GM19193 (cell line): ENCODE data around the gene BUB1B.

ENCODE experiments used
- POLR2A ChIP-seq: IDR thresholded peaks from 4 replicates; pipeline ENCODE4 v1.6.1; 2011; ENCODE audit not compliant: insufficient read depth, insufficient read length; ENCODE audit errors: extremely low read depth

The BUB1B gene

GRCh38 chr15:40137303-40138200 lies 23.3 kb upstream of the BUB1B start:
- no peak for TF ChIP-seq POLR2A

DNA sequence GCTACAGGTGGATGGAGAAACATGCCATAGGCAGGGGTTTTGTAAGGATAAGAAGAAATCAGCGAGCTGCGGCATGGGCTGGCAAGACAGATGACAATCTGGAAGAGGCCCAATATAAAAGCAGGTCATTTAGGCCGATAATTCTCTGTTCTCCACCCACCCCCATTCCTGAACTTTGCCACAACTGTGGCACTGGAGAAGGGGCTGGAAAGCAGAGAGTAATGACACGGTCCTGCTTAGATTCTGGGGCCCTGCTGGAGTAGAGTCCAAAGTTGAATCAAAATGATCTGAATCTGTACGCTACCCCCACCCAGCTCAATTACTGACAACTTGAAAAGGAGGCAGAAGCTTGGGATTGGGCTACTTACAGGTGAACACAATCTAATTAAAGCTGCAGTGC lies 18.4 kb upstream of the BUB1B start:
- no peak for TF ChIP-seq POLR2A

DNA sequence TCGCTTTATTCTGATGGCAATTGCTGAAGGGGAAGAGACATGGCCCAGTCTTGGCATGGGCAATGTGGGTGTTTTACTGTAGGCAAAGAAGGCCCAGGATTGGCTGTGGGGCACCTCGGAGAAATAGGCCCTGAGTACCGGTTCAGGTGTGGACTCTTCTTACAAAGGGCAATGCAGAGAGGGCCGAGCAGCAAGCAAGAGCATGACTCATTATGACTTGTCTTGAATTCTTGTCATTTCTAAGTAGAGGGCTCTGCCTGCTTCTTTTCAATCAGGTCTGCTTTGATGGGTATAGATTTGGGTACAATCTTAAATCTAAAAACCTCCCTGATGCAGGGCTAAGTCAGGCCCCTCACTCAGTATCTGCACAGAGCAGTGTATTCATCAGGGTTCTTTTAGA lies 14.8 kb upstream of the BUB1B start:
- TF ChIP-seq POLR2A = no peak

DNA sequence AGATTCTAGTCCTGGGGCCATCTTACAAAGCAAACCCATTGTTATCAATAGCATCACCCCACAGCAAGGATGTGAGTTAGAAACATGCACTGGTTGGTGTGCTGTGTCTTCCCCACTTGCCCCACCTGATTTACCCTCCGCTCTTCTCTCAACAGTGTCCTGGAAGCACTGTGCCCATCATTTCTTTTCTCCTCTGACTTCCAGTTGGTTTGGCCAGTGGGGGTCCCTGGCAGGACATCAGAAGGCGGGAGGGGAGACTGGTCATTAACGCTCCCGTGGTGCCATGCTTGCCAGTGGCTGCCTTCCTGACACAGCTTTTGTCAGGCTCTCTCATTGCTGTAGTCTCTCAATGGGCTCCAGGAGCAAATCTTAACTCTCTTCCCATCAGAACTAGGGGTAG lies 11.5 kb upstream of the BUB1B start:
- TF ChIP-seq POLR2A = no peak

- no peak for TF ChIP-seq POLR2A
Observed at GRCh38 chr15:40150163-40150925, 10.5 kb upstream of the BUB1B start.

GRCh38 chr15:40151499-40151898 lies 9.4 kb upstream of the BUB1B start:
- TF ChIP-seq POLR2A = no peak

GRCh38 chr15:40151991-40152390 lies 8.9 kb upstream of the BUB1B start:
- no peak for TF ChIP-seq POLR2A

DNA sequence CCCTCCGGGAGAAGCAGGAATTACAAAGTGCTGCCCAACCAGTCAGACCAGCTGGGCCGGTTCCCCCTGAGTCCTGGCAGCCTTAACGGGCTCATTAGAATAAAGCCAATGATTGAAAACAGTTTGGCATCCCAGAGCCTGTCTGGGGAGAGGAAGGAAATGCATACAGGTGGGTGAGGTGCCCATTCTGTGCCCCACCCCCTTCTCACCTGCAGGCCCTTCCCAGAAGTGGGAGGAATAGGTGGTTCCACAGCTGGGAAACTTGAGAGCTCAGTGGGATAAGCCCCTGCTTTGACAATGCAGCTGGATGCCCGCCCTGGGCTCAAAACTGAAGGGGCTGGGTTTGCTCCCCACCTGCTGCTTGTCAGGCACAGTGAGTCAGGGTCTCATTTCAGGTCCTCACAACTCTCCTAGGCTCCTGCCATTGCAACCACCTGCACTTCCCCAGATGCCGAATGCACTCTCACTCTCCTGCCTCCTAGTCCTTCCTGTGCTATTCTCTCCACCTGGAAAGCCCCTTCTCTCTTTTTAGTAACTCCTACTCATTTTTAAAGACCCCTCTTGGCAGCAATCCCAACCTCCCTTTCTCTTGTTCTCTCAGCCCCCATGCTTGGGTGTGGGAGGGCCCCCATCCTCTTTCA lies 5.5 kb upstream of the BUB1B start:
- TF ChIP-seq POLR2A = no peak

- no peak for TF ChIP-seq POLR2A
Observed at GRCh38 chr15:40157778-40158447, 3.0 kb upstream of the BUB1B start.

DNA sequence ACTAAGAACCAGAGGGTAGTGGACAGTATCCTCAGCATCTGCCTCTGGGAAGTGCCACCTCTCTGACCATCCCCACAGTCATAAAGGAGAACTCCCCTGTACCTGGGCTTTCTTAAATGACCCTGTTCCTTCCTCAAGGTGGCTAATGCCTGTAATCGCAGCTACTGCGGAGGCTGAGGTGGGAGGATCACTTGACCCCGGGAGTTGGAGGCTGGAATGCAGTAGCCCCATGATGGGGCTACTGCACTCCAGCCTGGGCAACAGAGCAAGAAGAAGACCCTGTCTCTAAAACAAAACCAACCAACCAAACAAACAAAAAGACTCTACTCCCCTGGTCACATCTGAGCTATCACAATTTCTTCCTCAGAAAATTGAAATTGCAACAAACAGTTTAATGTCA lies 848 bp upstream of the BUB1B start:
- no peak for TF ChIP-seq POLR2A

DNA sequence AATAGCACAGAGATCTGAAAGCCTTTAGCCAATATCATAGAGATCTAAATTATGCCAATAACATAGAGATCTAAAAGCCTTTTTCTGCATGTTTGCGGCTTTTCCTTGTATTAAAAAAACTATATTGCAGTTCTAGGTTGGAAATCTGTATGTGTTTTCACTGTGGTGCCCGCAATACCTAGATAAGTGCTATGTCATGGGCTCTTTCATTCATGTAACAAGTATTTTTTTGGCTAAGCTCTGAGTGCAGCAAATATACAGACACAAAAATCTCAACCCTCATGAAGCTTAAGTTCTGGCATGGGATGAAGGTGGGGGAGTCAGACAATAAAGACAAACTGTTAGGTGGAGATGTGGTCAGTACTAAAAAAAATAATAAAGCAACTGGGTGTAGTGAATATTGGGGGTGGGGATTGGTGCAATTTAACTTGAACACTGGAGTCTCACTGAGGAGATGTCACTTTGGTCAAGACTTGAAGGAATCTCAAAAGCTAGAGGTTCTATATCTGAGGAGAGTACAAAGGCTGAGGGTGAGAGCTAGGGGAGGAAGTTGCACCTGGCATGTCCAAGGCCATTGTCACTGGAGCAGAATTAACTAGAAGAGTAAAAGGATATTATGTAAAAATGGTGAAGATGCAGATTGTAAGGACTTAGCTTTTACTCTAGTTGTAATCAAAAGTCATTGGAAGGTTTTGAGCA lies 973 bp downstream of the BUB1B start:
- TF ChIP-seq POLR2A = no peak

DNA sequence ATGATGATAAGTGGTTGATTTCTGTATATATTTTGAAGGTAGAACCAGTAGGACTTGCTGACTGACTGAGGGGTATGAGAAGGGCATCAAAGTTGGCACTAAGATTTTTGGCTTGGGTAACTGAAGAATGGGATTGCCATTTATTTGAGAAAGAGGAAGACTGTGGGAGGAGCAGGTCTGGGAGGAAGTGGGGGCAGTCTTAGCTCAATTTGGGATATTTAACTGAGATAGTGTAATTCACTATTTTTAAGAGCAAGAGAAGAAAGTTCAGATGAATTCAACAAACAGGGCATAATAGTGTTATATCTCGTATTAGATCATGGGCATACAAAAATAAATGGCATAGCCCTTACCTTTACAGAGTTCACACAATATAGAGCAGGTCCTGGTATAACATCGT lies 1.7 kb downstream of the BUB1B start:
- TF ChIP-seq POLR2A = no peak

DNA sequence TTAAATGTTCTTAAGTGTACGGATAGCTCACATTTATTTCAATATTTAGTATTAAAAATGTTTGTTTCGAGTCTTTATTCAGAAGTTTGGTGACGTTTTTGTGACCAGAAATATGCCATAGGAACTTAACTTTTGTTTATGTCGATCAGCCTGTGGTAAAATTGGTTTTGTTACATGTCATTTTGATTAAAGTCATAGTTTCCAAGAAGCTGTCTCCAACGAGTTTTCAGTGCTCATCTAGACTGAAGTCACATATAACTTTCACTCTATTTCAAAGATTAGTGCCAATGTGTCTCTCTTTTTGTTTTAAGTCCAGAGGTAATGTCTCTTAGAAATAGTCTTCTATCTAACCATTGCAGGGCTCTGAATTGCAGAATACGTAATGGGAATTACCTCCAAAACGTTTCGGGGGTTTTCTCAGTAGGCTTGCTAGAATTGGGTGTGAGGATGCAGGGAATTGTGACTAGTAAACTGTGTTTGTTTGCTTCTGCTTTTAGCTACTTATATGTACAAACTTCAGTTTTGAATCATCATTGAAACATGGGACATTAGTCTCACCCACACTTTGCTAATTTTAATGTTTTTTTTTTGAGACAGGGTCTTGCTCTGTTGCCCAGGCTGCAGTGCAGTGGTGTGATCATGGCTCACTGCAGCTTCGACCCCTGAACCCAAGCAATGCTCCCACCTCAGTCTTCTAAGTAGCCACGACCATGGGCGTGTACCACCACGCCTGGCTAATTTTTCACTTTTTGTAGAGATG lies 3.0 kb downstream of the BUB1B start:
- TF ChIP-seq POLR2A = no peak

GRCh38 chr15:40175160-40175559 lies 14.3 kb downstream of the BUB1B start:
- no peak for TF ChIP-seq POLR2A

- TF ChIP-seq POLR2A = no peak
Observed at GRCh38 chr15:40182358-40183029, 21.6 kb downstream of the BUB1B start.
